HEK293 (cell line): Measurements from ENCODE around the gene CBX1.

Source experiments
- CTCF ChIA-PET: fragments of 350-600 bp; formaldehyde crosslinking; extraction: SDS; loops from one replicate; lab custom pipeline; 2021; ENCODE audit warnings: antibody characterized with exemption; lab: Yijun Ruan, JAX
- POLR2A ChIA-PET: fragments of 300-600 bp; formaldehyde crosslinking; extraction: SDS; loops from one replicate; lab custom pipeline; 2020; ENCODE audit warnings: antibody characterized with exemption, inconsistent platforms; lab: Yijun Ruan, JAX
- H3K27ac ChIP-seq: fragments of 200-500 bp; sonication (Bioruptor generic); 2 replicates; pipeline ENCODE4 v1.5.1; 2014; ENCODE audit warnings: low read depth, low read length, control low read depth, inconsistent platforms; ENCODE audit errors: extremely low read depth
- H3K36me3 ChIP-seq, 2 experiments: fragments of 200-500 bp in 1 of 2; sonication (Bioruptor generic) in 1 of 2; 1 replicate in 1 of 2; 2 replicates in 1 of 2; pipeline ENCODE4 v1.5.1; 2014 to 2017; ENCODE audit warnings: inconsistent platforms in 2 of 2, low read length in 2 of 2; ENCODE audit not compliant: control insufficient read depth in 2 of 2, insufficient read depth in 1 of 2
- H3K4me1 ChIP-seq: fragments of 200-500 bp; sonication (Bioruptor generic); 2 replicates; pipeline ENCODE4 v1.5.1; 2014; ENCODE audit warnings: mild to moderate bottlenecking, low read length, inconsistent platforms; ENCODE audit not compliant: control insufficient read depth, insufficient read depth
- H3K4me3 ChIP-seq: 2 replicates; pipeline ENCODE4 v1.5.1; 2011; ENCODE audit warnings: low read depth, mild to moderate bottlenecking, control low read depth, low read length, moderate library complexity
- H3K9me3 ChIP-seq: fragments of 200-500 bp; sonication (Bioruptor generic); 2 replicates; pipeline ENCODE4 v1.5.1; 2014; ENCODE audit warnings: low read depth, low read length, inconsistent platforms; ENCODE audit not compliant: control insufficient read depth, insufficient read depth
- ATF2 ChIP-seq: fragments of 450-650 bp; formaldehyde crosslinking; IDR thresholded peaks from 2 replicates; pipeline ENCODE4 v1.5.1; 2016; ENCODE audit warnings: missing biosample characterization, missing genetic modification characterization, low read depth
- GLIS1 ChIP-seq: fragments of 450-650 bp; formaldehyde crosslinking; IDR thresholded peaks from 2 replicates; pipeline ENCODE4 v1.5.1; 2016; ENCODE audit warnings: missing biosample characterization, missing genetic modification characterization
- KLF9 ChIP-seq: fragments of 450-650 bp; formaldehyde crosslinking; IDR thresholded peaks from 2 replicates; pipeline ENCODE4 v1.5.1; 2016; ENCODE audit warnings: missing biosample characterization, missing genetic modification characterization, low read depth
- REPIN1 ChIP-seq: fragments of 450-650 bp; formaldehyde crosslinking; IDR thresholded peaks from 2 replicates; pipeline ENCODE4 v1.5.1; 2017; ENCODE audit warnings: missing biosample characterization, missing genetic modification characterization, low read depth
- SCRT2 ChIP-seq: fragments of 450-650 bp; formaldehyde crosslinking; IDR thresholded peaks from 2 replicates; pipeline ENCODE4 v1.5.1; 2016; ENCODE audit warnings: missing biosample characterization, missing genetic modification characterization
- ZBTB11 ChIP-seq: fragments of 450-650 bp; formaldehyde crosslinking; conservative IDR thresholded peaks from 2 replicates; pipeline ENCODE4 v1.5.1; 2016; ENCODE audit warnings: low read depth, missing biosample characterization, missing genetic modification characterization
- ZBTB20 ChIP-seq: fragments of 450-650 bp; formaldehyde crosslinking; IDR thresholded peaks from 2 replicates; pipeline ENCODE4 v1.5.1; 2016; ENCODE audit warnings: missing biosample characterization, missing genetic modification characterization
- ZFHX2 ChIP-seq: fragments of 450-650 bp; formaldehyde crosslinking; conservative IDR thresholded peaks from 2 replicates; pipeline ENCODE4 v1.5.1; 2016; ENCODE audit warnings: missing biosample characterization, missing genetic modification characterization
- ZNF112 ChIP-seq: fragments of 450-650 bp; formaldehyde crosslinking; IDR thresholded peaks from 2 replicates; pipeline ENCODE4 v1.5.0; 2017; ENCODE audit warnings: missing biosample characterization, missing genetic modification characterization
- ZNF114 ChIP-seq: fragments of 450-650 bp; formaldehyde crosslinking; IDR thresholded peaks from 2 replicates; pipeline ENCODE4 v1.5.0; 2017; ENCODE audit warnings: missing biosample characterization, missing genetic modification characterization
- ZNF184 ChIP-seq: fragments of 450-650 bp; IDR thresholded peaks from 2 replicates; pipeline ENCODE4 v1.5.1; 2018; ENCODE audit warnings: missing biosample characterization, mild to moderate bottlenecking, missing genetic modification characterization
- ZNF24 ChIP-seq: fragments of 450-650 bp; formaldehyde crosslinking; IDR thresholded peaks from 2 replicates; pipeline ENCODE4 v1.5.1; 2016; ENCODE audit warnings: missing biosample characterization, missing genetic modification characterization
- ZNF26 ChIP-seq: fragments of 450-650 bp; formaldehyde crosslinking; IDR thresholded peaks from 2 replicates; pipeline ENCODE4 v1.5.1; 2016; ENCODE audit warnings: missing biosample characterization, missing genetic modification characterization
- ZNF302 ChIP-seq: fragments of 450-650 bp; formaldehyde crosslinking; IDR thresholded peaks from 2 replicates; pipeline ENCODE4 v1.5.1; 2016; ENCODE audit warnings: missing biosample characterization, missing genetic modification characterization, low read depth
- ZNF354C ChIP-seq: fragments of 450-650 bp; formaldehyde crosslinking; IDR thresholded peaks from 2 replicates; pipeline ENCODE4 v1.5.1; 2016; ENCODE audit warnings: missing biosample characterization, missing genetic modification characterization, low read depth, borderline replicate concordance
- ZNF585B ChIP-seq: fragments of 450-650 bp; formaldehyde crosslinking; IDR thresholded peaks from 2 replicates; pipeline ENCODE4 v1.5.1; 2016; ENCODE audit warnings: missing biosample characterization, missing genetic modification characterization
- ZNF670 ChIP-seq: fragments of 450-650 bp; formaldehyde crosslinking; IDR thresholded peaks from 2 replicates; pipeline ENCODE4 v1.5.1; 2016; ENCODE audit warnings: missing biosample characterization, missing genetic modification characterization, low read depth
- ZSCAN4 ChIP-seq: fragments of 450-650 bp; formaldehyde crosslinking; IDR thresholded peaks from 2 replicates; pipeline ENCODE4 v1.5.1; 2017; ENCODE audit warnings: missing biosample characterization, missing genetic modification characterization
- TF ChIP-seq, protein P1 (sequence below): fragments of 450-650 bp; formaldehyde crosslinking; IDR thresholded peaks from 2 replicates; pipeline ENCODE4 v1.5.1; 2017; ENCODE audit warnings: missing biosample characterization, missing genetic modification characterization
- TF ChIP-seq, protein P2 (sequence below): fragments of 450-650 bp; formaldehyde crosslinking; IDR thresholded peaks from 2 replicates; pipeline ENCODE4 v1.5.1; 2016; ENCODE audit warnings: missing biosample characterization, missing genetic modification characterization

The CBX1 gene

DNA sequence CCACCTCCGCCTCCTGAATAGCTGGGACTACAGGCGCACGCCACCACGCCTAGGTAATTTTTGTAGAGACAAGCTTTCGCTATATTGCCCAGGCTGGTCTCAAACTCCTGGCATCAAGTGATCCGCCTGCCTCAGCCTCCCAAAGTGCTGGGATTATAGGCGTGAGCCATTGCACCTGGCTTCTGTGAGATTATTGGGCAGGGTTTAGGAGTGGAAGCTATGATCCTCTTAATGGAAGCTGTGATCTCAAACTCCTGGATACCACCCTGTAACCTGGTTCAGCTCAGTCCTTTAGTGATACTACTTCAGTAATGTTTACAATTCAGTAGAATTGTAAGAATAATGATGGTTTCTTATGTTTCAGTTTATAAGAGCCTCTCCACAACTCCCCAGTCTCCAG, 39.0 kb downstream of the CBX1 start:
- Histone ChIP-seq H3K4me3 (no peak overlapping the region), H3K36me3 (peaks cover 53 to 93% of the 10 kb centered on the region in 2 experiments), H3K9me3 (no peaks in the 10 kb centered on the region), H3K4me1 (no peaks in the 10 kb centered on the region), H3K27ac (no peak overlapping the region)
- POLR2A ChIA-PET, result interaction anchor here (5.4 kb wide), 1 partner anchor 14 kb away, joined by 51 read pairs; the partner anchor contains the start of gene NFE2L1
- no peak for TF ChIP-seq KLF9 (tag by site-specific recombination)
- CTCF ChIA-PET, result interaction anchor here (1.2 to 1.6 kb wide), 4 partner anchors 12 to 37 kb away, joined by 3 to 6 read pairs (median 4); no protein-coding TSS in a partner anchor

DNA sequence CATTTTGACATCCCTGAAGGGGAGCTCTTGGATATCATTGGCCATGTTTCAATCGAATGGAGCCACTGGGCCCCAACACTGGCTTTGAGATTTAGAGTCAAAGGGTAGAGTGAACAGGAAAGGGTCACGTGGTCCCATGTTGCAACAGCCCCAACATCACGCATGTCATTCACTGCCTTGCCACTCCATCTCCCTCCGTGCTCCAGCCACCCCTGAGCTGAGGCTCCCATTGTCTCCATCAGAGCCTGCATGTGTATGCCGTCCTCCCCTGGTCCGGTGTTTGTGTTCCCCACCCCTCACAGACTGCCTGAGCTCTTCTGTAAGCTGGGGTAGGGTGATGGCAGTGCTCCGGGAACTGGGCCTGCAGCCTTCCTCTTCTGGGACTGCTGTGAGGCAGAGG, 41.0 kb downstream of the CBX1 start:
- peaks cover 56 to 96% of the 10 kb centered on the region in 2 experiments for H3K36me3 ChIP-seq
- H3K4me1 ChIP-seq, result peaks cover 3% of the 10 kb centered on the region; the same call in 1 of the 2 replicates
- CTCF ChIA-PET, result interaction anchor here (0.6 to 1.2 kb wide), 3 partner anchors 14 to 212 kb away, joined by 3 to 12 read pairs (median 4); no protein-coding TSS in a partner anchor
- TF ChIP-seq ZNF354C (no peak), ZNF114 (no peak), ZFHX2 (tag by site-specific recombination) (no peak), REPIN1 (no peak), GLIS1 (tag by site-specific recombination) (no peak), ZNF112 (tag by site-specific recombination) (no peak)
- TF ChIP-seq, protein P1, sequence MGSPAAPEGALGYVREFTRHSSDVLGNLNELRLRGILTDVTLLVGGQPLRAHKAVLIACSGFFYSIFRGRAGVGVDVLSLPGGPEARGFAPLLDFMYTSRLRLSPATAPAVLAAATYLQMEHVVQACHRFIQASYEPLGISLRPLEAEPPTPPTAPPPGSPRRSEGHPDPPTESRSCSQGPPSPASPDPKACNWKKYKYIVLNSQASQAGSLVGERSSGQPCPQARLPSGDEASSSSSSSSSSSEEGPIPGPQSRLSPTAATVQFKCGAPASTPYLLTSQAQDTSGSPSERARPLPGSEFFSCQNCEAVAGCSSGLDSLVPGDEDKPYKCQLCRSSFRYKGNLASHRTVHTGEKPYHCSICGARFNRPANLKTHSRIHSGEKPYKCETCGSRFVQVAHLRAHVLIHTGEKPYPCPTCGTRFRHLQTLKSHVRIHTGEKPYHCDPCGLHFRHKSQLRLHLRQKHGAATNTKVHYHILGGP (tag by site-specific recombination), result no peak
- TF ChIP-seq, all 188 proteins: peak for 0
- Histone ChIP-seq H3K27ac (no peak overlapping the region), H3K9me3 (no peaks in the 10 kb centered on the region), H3K4me3 (no peak overlapping the region)
- POLR2A ChIA-PET, result interaction anchor here (5.4 kb wide), 1 partner anchor 12 kb away, joined by 51 read pairs; the partner anchor contains the start of gene NFE2L1

DNA sequence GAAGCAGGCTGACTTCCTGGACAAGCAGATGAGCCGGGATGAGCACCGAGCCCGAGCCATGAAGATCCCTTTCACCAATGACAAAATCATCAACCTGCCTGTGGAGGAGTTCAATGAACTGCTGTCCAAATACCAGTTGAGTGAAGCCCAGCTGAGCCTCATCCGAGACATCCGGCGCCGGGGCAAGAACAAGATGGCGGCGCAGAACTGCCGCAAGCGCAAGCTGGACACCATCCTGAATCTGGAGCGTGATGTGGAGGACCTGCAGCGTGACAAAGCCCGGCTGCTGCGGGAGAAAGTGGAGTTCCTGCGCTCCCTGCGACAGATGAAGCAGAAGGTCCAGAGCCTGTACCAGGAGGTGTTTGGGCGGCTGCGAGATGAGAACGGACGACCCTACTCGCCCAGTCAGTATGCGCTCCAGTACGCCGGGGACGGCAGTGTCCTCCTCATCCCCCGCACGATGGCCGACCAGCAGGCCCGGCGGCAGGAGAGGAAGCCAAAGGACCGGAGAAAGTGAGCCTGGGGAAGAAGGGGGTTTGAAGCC, 42.1 kb downstream of the CBX1 start:
- POLR2A ChIA-PET, result interaction anchor here (5.4 kb wide), 1 partner anchor 11 kb away, joined by 51 read pairs; the partner anchor contains the start of gene NFE2L1
- Histone ChIP-seq H3K36me3 (peaks cover 48 to 90% of the 10 kb centered on the region in 2 experiments), H3K4me3 (no peak overlapping the region), H3K9me3 (no peaks in the 10 kb centered on the region), H3K4me1 (peaks cover 5% of the 10 kb centered on the region; the same call in 1 of the 2 replicates), H3K27ac (no peak overlapping the region)
- CTCF ChIA-PET, result interaction anchor here (0.6 to 2.3 kb wide), 5 partner anchors 9 to 140 kb away, joined by 3 to 12 read pairs (median 7); no protein-coding TSS in a partner anchor
- TF ChIP-seq ZNF26 (tag by site-specific recombination) (no peak), ZBTB20 (tag by site-specific recombination) (no peak), ZNF184 (tag by site-specific recombination) (no peak), ZNF302 (tag by site-specific recombination) (no peak), SCRT2 (tag by site-specific recombination) (no peak), ZNF670 (tag by site-specific recombination) (no peak), ZBTB11 (no peak), ATF2 (tag by site-specific recombination) (no peak), ZNF585B (no peak), ZNF24 (tag by site-specific recombination) (no peak), ZSCAN4 (tag by site-specific recombination) (no peak)
- TF ChIP-seq, protein P2, sequence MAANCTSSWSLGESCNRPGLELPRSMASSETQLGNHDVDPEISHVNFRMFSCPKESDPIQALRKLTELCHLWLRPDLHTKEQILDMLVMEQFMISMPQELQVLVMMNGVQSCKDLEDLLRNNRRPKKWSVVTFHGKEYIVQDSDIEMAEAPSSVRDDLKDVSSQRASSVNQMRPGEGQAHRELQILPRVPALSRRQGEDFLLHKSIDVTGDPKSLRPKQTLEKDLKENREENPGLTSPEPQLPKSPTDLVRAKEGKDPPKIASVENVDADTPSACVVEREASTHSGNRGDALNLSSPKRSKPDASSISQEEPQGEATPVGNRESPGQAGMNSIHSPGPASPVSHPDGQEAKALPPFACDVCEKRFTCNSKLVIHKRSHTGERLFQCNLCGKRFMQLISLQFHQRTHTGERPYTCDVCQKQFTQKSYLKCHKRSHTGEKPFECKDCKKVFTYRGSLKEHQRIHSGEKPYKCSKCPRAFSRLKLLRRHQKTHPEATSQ (tag by site-specific recombination), result no peak
